Astrocyte of the cerebellum (primary cell): Measurements from ENCODE around the gene RAD23B.

ENCODE experiments used
- DNase-seq: peaks from one replicate; pipeline ENCODE4 v3.0.0-alpha.2; 2011; ENCODE audit warnings: low read depth
- H3K4me3 ChIP-seq: 2 replicates; pipeline ENCODE4 v1.5.1; 2011; ENCODE audit warnings: mild to moderate bottlenecking, low read depth, low read length, moderate library complexity
- in situ Hi-C: cut with HindIII; loops from 2 replicates; pipeline ENCODE4 v1.10.0; 2017; ENCODE audit warnings: low sequenced_read_pairs
- TF ChIP-seq, protein P1 (sequence below): IDR thresholded peaks from 2 replicates; pipeline ENCODE4 v1.5.1; 2012; ENCODE audit warnings: low read length, low read depth, moderate library complexity, mild to moderate bottlenecking; ENCODE audit errors: missing control alignments

The RAD23B gene

DNA sequence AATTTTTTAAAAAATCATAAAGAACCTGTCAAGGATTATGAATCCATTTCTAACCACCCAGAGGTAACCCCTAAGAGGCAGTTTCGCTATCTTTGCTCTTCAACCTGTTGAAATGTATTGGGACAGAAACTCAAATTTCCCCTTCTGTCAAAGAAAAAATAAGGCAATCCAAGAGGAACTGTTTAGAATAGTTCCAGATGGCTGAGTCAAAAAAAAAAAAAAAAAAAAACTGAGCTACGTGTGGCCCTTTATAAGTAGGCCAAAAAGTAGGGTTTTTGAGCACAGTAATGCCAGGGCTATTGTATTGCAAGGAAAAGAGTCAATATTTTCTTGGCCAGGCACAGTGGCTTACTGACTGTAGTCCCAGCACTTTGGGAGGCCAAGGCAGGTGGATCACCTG lies 94.9 kb downstream of the RAD23B start:
- in situ Hi-C loops = no loop called here
- TF ChIP-seq, protein P1, sequence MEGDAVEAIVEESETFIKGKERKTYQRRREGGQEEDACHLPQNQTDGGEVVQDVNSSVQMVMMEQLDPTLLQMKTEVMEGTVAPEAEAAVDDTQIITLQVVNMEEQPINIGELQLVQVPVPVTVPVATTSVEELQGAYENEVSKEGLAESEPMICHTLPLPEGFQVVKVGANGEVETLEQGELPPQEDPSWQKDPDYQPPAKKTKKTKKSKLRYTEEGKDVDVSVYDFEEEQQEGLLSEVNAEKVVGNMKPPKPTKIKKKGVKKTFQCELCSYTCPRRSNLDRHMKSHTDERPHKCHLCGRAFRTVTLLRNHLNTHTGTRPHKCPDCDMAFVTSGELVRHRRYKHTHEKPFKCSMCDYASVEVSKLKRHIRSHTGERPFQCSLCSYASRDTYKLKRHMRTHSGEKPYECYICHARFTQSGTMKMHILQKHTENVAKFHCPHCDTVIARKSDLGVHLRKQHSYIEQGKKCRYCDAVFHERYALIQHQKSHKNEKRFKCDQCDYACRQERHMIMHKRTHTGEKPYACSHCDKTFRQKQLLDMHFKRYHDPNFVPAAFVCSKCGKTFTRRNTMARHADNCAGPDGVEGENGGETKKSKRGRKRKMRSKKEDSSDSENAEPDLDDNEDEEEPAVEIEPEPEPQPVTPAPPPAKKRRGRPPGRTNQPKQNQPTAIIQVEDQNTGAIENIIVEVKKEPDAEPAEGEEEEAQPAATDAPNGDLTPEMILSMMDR = no peak
- DNase-seq = no peak
- H3K4me3 ChIP-seq = no peak overlapping the region
